ENCODE data around the gene ZBTB24. TPM values are rescaled to one million over a fixed set of nuclear protein-coding genes. Genes with fewer than 3 reads are reported as not detected.

The ZBTB24 gene
- total and polyA plus RNA-seq, 2 of the 13 experiments (the other 11 are each of a cell fraction or from before 2014, with no cell fraction given): 1.5 to 6.2 TPM

DNA sequence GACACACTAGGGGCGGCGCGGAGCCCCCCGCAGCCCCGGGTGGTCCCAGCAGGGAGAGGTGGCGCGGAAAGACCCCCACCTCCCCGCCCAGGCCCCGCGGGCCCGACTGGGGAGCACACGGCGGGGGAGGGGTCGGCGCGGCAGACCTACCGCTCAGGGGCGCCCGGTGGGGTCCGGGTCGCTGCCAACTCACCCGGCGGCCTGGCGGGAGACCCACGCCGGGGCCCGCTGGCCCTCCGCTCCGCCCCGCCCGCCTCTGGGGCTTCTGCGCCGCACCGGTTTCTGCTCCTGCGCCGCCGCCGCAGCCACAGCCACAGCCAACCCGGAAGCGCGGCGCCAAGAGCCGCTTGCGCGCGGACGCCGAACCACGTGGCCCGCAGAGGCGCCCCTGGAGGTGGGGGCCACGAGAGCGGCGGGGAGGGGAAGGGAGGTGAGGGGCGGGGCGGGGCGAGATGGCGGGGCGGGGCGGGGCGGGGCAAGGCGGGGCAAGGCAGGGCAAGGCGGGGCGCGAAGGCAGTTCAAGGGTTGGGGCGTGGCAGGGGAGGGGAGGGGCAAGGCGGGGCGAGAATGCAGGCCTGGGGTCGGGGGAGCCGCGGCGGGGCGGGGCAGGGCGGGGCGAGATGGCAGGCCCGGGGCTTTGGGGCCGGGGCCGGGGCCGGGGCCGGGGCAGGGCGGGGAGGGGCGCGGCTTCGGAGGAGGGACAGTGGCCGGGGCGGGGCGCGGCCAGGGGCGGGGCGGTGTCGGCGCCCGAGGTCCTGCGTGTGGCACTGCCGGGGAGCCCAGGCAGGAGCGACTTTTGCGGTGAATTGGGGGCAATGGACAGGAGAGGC is at the start of gene ZBTB24 (continued):
- TF ChIP-seq, protein P1, sequence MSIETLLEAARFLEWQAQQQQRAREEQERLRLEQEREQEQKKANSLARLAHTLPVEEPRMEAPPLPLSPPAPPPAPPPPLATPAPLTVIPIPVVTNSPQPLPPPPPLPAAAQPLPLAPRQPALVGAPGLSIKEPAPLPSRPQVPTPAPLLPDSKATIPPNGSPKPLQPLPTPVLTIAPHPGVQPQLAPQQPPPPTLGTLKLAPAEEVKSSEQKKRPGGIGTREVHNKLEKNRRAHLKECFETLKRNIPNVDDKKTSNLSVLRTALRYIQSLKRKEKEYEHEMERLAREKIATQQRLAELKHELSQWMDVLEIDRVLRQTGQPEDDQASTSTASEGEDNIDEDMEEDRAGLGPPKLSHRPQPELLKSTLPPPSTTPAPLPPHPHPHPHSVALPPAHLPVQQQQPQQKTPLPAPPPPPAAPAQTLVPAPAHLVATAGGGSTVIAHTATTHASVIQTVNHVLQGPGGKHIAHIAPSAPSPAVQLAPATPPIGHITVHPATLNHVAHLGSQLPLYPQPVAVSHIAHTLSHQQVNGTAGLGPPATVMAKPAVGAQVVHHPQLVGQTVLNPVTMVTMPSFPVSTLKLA (IDR thresholded peaks at IDR 0.05): 0 out of 2 replicates have a peak, but pooled peaks have one; percentile 12
- TF ChIP-seq ARNTL (CRISPR knock-in tag; IDR thresholded peaks at IDR 0.05) (peak; percentile 59; the same call in 1 of the 2 replicates), ZNF703 (CRISPR knock-in tag; IDR thresholded peaks at IDR 0.05; ENCODE audit: borderline replicate concordance) (no peak), NKX3-1 (CRISPR knock-in tag; IDR thresholded peaks at IDR 0.05) (no peak), ZFP36 (IDR thresholded peaks at IDR 0.05; ENCODE audit: borderline replicate concordance, low read depth, low read length, partially characterized antibody) (no peak), RXRA (CRISPR knock-in tag; IDR thresholded peaks at IDR 0.05) (no peak), CCAR2 (optimal IDR thresholded peaks at IDR 0.05; ENCODE audit: low read depth, low read length) (no peak), ZNF75D (CRISPR knock-in tag; IDR thresholded peaks at IDR 0.05; ENCODE audit: borderline replicate concordance) (no peak), CBX5 (CRISPR knock-in tag; IDR thresholded peaks at IDR 0.05; ENCODE audit: borderline replicate concordance) (no peak), ZNF747 (CRISPR knock-in tag; IDR thresholded peaks at IDR 0.05; ENCODE audit: borderline replicate concordance) (no peak; the same call in 1 of the 2 replicates), ZNF17 (CRISPR knock-in tag; IDR thresholded peaks at IDR 0.05) (no peak), ZC3H4 (CRISPR knock-in tag; IDR thresholded peaks at IDR 0.05; ENCODE audit: borderline replicate concordance) (no peak), SP140L (CRISPR knock-in tag; IDR thresholded peaks at IDR 0.05; ENCODE audit: borderline replicate concordance) (no peak), POLR2AphosphoS5 (IDR thresholded peaks at IDR 0.05; ENCODE audit: low read depth, low read length) (peak; percentile 34), SKI (IDR thresholded peaks at IDR 0.05; ENCODE audit: partially characterized antibody) (no peak), RAD21 (CRISPR knock-in tag; IDR thresholded peaks at IDR 0.05) (0 out of 2 replicates have a peak, but pooled peaks have one; percentile 49), ZBTB14 (CRISPR knock-in tag; IDR thresholded peaks at IDR 0.05) (peak; percentile 52; the same call in 1 of the 2 replicates), ZNF530 (CRISPR knock-in tag; IDR thresholded peaks at IDR 0.05; ENCODE audit: low read depth) (no peak)
- TF ChIP-seq, protein P2, sequence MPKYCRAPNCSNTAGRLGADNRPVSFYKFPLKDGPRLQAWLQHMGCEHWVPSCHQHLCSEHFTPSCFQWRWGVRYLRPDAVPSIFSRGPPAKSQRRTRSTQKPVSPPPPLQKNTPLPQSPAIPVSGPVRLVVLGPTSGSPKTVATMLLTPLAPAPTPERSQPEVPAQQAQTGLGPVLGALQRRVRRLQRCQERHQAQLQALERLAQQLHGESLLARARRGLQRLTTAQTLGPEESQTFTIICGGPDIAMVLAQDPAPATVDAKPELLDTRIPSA (CRISPR knock-in tag; IDR thresholded peaks at IDR 0.05; ENCODE audit: borderline replicate concordance): no peak
- TF ChIP-seq, protein P3, sequence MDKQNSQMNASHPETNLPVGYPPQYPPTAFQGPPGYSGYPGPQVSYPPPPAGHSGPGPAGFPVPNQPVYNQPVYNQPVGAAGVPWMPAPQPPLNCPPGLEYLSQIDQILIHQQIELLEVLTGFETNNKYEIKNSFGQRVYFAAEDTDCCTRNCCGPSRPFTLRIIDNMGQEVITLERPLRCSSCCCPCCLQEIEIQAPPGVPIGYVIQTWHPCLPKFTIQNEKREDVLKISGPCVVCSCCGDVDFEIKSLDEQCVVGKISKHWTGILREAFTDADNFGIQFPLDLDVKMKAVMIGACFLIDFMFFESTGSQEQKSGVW (CRISPR knock-in tag; IDR thresholded peaks at IDR 0.05; ENCODE audit: borderline replicate concordance): no peak
- TF ChIP-seq, protein P4, sequence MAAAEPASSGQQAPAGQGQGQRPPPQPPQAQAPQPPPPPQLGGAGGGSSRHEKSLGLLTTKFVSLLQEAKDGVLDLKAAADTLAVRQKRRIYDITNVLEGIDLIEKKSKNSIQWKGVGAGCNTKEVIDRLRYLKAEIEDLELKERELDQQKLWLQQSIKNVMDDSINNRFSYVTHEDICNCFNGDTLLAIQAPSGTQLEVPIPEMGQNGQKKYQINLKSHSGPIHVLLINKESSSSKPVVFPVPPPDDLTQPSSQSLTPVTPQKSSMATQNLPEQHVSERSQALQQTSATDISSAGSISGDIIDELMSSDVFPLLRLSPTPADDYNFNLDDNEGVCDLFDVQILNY (CRISPR knock-in tag; conservative IDR thresholded peaks at IDR 0.05): no peak
- TF ChIP-seq, protein P5, sequence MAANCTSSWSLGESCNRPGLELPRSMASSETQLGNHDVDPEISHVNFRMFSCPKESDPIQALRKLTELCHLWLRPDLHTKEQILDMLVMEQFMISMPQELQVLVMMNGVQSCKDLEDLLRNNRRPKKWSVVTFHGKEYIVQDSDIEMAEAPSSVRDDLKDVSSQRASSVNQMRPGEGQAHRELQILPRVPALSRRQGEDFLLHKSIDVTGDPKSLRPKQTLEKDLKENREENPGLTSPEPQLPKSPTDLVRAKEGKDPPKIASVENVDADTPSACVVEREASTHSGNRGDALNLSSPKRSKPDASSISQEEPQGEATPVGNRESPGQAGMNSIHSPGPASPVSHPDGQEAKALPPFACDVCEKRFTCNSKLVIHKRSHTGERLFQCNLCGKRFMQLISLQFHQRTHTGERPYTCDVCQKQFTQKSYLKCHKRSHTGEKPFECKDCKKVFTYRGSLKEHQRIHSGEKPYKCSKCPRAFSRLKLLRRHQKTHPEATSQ (CRISPR knock-in tag; IDR thresholded peaks at IDR 0.05; ENCODE audit: borderline replicate concordance): 0 out of 2 replicates have a peak, but pooled peaks have one; percentile 27
